ENCODE measurements around the gene PCDHB9. TPM values are rescaled to one million over a fixed set of nuclear protein-coding genes. Genes with fewer than 3 reads are reported as not detected.
A peak's percentile ranks its signal among the peaks of the same experiment; 100 is the strongest.
"Not testable (repeated sequence)": the region's sequence is repeated elsewhere in the genome, so short reads cannot be mapped to it uniquely, and the experiment has no call there.

The PCDHB9 gene
- total RNA-seq, 1 experiment from 2014 or later = 0.73 TPM

- intact Hi-C loops (cut with micrococcal nuclease) = loop anchor here (5.0 kb wide), 1 partner anchor 96 kb away; the partner anchor contains the start of gene PCDHB2
- H3K9me3 ChIP-seq (ENCODE audit: low read length); ATAC-seq; H3K9me2 ChIP-seq (replicated peaks; ENCODE audit: low read length); POLR2A ChIA-PET (ENCODE audit: unreplicated experiment); DNase-seq; BruUV-seq (replicated peaks); CTCF ChIA-PET; H3K4me3 ChIP-seq (ENCODE audit: low read length); H3K79me2 ChIP-seq (ENCODE audit: low read length); H3K4me2 ChIP-seq (ENCODE audit: low read length); H3K4me1 ChIP-seq (ENCODE audit: insufficient read depth, low read length); H3F3A ChIP-seq (ENCODE audit: low read length, unreplicated experiment); H4K20me1 ChIP-seq (ENCODE audit: low read length); H2AFZ ChIP-seq (ENCODE audit: low read length); H3K36me3 ChIP-seq (ENCODE audit: low read depth, low read length); H3K9ac ChIP-seq (ENCODE audit: low read length); H3K27ac ChIP-seq (ENCODE audit: low read length); H3K27me3 ChIP-seq (ENCODE audit: low read length): not testable (repeated sequence)
Measured at GRCh38 chr5:141188682-141189081, 1.7 kb downstream of the PCDHB9 start.

- H3K9me3 ChIP-seq (ENCODE audit: low read length); ATAC-seq: not testable (repeated sequence)
Measured at GRCh38 chr5:141189131-141189530, 2.2 kb downstream of the PCDHB9 start.

GRCh38 chr5:141192110-141192725, 5.3 kb downstream of the PCDHB9 start, which contains the start of gene PCDHB10:
Gene PCDHB10 (plus strand): TSS chr5:141192353. CDS start chr5:141192553, 200 bp downstream.
- H3K4me2 ChIP-seq (ENCODE audit: low read length) = no peak within 1 kb of the TSS
- no peak for ATAC-seq
- POLR2A ChIA-PET (ENCODE audit: unreplicated experiment) = no interaction called here

More at GRCh38 chr5:141189131-141189530, 2.2 kb downstream of the PCDHB9 start:
- POLR2A ChIA-PET (ENCODE audit: unreplicated experiment); H3K9me2 ChIP-seq (replicated peaks; ENCODE audit: low read length); H3K79me2 ChIP-seq (ENCODE audit: low read length); H3K27ac ChIP-seq (ENCODE audit: low read length); BruUV-seq (replicated peaks); H3K4me3 ChIP-seq (ENCODE audit: low read length); H4K20me1 ChIP-seq (ENCODE audit: low read length); H3K9ac ChIP-seq (ENCODE audit: low read length); H2AFZ ChIP-seq (ENCODE audit: low read length); CTCF ChIA-PET; DNase-seq; H3K4me2 ChIP-seq (ENCODE audit: low read length); H3K36me3 ChIP-seq (ENCODE audit: low read depth, low read length); H3K27me3 ChIP-seq (ENCODE audit: low read length); H3F3A ChIP-seq (ENCODE audit: low read length, unreplicated experiment); H3K4me1 ChIP-seq (ENCODE audit: insufficient read depth, low read length): not testable (repeated sequence)
- intact Hi-C loops (cut with micrococcal nuclease) = loop anchor here (5.0 kb wide), 1 partner anchor 97 kb away; the partner anchor contains the start of gene PCDHB2

GRCh38 chr5:141194332-141194731, 7.4 kb downstream of the PCDHB9 start:
- H3F3A ChIP-seq (ENCODE audit: low read length, unreplicated experiment); H3K4me2 ChIP-seq (ENCODE audit: low read length); H3K27ac ChIP-seq (ENCODE audit: low read length); H3K4me1 ChIP-seq (ENCODE audit: insufficient read depth, low read length); ATAC-seq; H3K9me2 ChIP-seq (replicated peaks; ENCODE audit: low read length); H4K20me1 ChIP-seq (ENCODE audit: low read length); H3K9me3 ChIP-seq (ENCODE audit: low read length); POLR2A ChIA-PET (ENCODE audit: unreplicated experiment); CTCF ChIA-PET; H3K27me3 ChIP-seq (ENCODE audit: low read length); H3K79me2 ChIP-seq (ENCODE audit: low read length); intact Hi-C loops (cut with micrococcal nuclease); H2AFZ ChIP-seq (ENCODE audit: low read length); DNase-seq; H3K36me3 ChIP-seq (ENCODE audit: low read depth, low read length); BruUV-seq (replicated peaks); H3K4me3 ChIP-seq (ENCODE audit: low read length); H3K9ac ChIP-seq (ENCODE audit: low read length): not testable (repeated sequence)

More at GRCh38 chr5:141192110-141192725, 5.3 kb downstream of the PCDHB9 start, which contains the start of gene PCDHB10:
- Histone ChIP-seq H3K4me1 (ENCODE audit: insufficient read depth, low read length) (no peaks in the 10 kb centered on the region), H2AFZ (ENCODE audit: low read length) (no peak within 1 kb of the TSS), H3K9ac (ENCODE audit: low read length) (no peak within 1 kb of the TSS), H3K27ac (ENCODE audit: low read length) (no peak within 1 kb of the TSS), H4K20me1 (ENCODE audit: low read length) (no peaks in the 10 kb centered on the region), H3K36me3 (ENCODE audit: low read depth, low read length) (no peaks in the 10 kb centered on the region), H3K27me3 (ENCODE audit: low read length) (no peaks in the 10 kb centered on the region), H3K4me3 (ENCODE audit: low read length) (no peak within 1 kb of the TSS), H3K9me2 (replicated peaks; ENCODE audit: low read length) (no peaks in the 10 kb centered on the region), H3F3A (ENCODE audit: low read length, unreplicated experiment) (no peaks in the 10 kb centered on the region), H3K79me2 (ENCODE audit: low read length) (no peaks in the 10 kb centered on the region), H3K9me3 (ENCODE audit: low read length) (peaks cover 3% of the 10 kb centered on the region; the same call in 1 of the 2 replicates)
- intact Hi-C loops (cut with micrococcal nuclease) = no loop called here
- BruUV-seq (replicated peaks) = no TSS peak
- peak; percentile 41 for DNase-seq
- CTCF ChIA-PET = no interaction called here
- peak; percentile 60 for TF ChIP-seq CTCF (conservative IDR thresholded peaks at IDR 0.05; ENCODE audit: low read depth, low read length)
- no peak for TF ChIP-seq EZH2phosphoT487 (IDR thresholded peaks at IDR 0.05; ENCODE audit: borderline replicate concordance, low read length)

Data from PC-3 (cell line).